GM18511 (cell line): ENCODE data around the gene KAZN.

Experiments used
- ATAC-seq: cut with Tn5 transposase; IDR thresholded peaks from one replicate; pipeline ENCODE4 v1.9.1; 2021; ENCODE audit warnings: mild to moderate bottlenecking, moderate library complexity; ENCODE audit not compliant: unreplicated experiment

The KAZN gene

GRCh38 chr1:14705824-14706223 lies 107.3 kb downstream of the KAZN start:
- ATAC-seq: no peak

GRCh38 chr1:14706631-14707030 lies 108.1 kb downstream of the KAZN start:
- no peak for ATAC-seq

GRCh38 chr1:14707531-14708445 lies 109.3 kb downstream of the KAZN start:
- no peak for ATAC-seq

GRCh38 chr1:14710331-14710730 lies 111.8 kb downstream of the KAZN start:
- ATAC-seq: no peak

GRCh38 chr1:14712136-14712535 lies 113.7 kb downstream of the KAZN start:
- no peak for ATAC-seq

GRCh38 chr1:14713077-14713476 lies 114.6 kb downstream of the KAZN start:
- ATAC-seq: no peak

- no peak for ATAC-seq
These were observed 116.8 kb downstream of the KAZN start for GRCh38 chr1:14715266-14715665.

GRCh38 chr1:14715802-14716201 lies 117.3 kb downstream of the KAZN start:
- no peak for ATAC-seq

GRCh38 chr1:14716474-14716873 lies 118.0 kb downstream of the KAZN start:
- no peak for ATAC-seq

- ATAC-seq: no peak
These were observed 120.0 kb downstream of the KAZN start for GRCh38 chr1:14718476-14718875.

- ATAC-seq: no peak
These were observed 124.9 kb downstream of the KAZN start for GRCh38 chr1:14723401-14723800.

- no peak for ATAC-seq
These were observed 125.8 kb downstream of the KAZN start for GRCh38 chr1:14724246-14724645.

GRCh38 chr1:14724678-14725077 lies 126.2 kb downstream of the KAZN start:
- no peak for ATAC-seq

- ATAC-seq: no peak
These were observed 126.8 kb downstream of the KAZN start for GRCh38 chr1:14725238-14725637.

- no peak for ATAC-seq
These were observed 127.2 kb downstream of the KAZN start for GRCh38 chr1:14725695-14726094.

GRCh38 chr1:14726606-14727005 lies 128.1 kb downstream of the KAZN start:
- no peak for ATAC-seq

- ATAC-seq: no peak
These were observed 130.0 kb downstream of the KAZN start for GRCh38 chr1:14728516-14728915.

- no peak for ATAC-seq
These were observed 134.2 kb downstream of the KAZN start for GRCh38 chr1:14732728-14733047.

GRCh38 chr1:14733048-14733778 lies 134.7 kb downstream of the KAZN start:
- ATAC-seq: no peak

- no peak for ATAC-seq
These were observed 135.3 kb downstream of the KAZN start for GRCh38 chr1:14733779-14734140.

GRCh38 chr1:14735841-14736240 lies 137.4 kb downstream of the KAZN start:
- ATAC-seq: no peak

- no peak for ATAC-seq
These were observed 139.1 kb downstream of the KAZN start for GRCh38 chr1:14737561-14738094.
